ENCODE measurements around the gene ZNF555. TPM values are rescaled to one million over a fixed set of nuclear protein-coding genes. Genes with fewer than 3 reads are reported as not detected.

ZNF555 gene
- total and polyA plus RNA-seq, 2 of the 13 experiments (the other 11 are each of a cell fraction or from before 2014, with no cell fraction given): 5.0 to 8.0 TPM

GRCh38 chr19:2885736-2886135 is 44.5 kb downstream of the ZNF555 start:
- Histone ChIP-seq H3K9ac (ENCODE audit: insufficient read depth, low read depth, low read length) (no peak overlapping the region), H3K4me3 (replicated peaks in 1 of 3; ENCODE audit: insufficient read depth in 1 of 3, low read depth in 2 of 3, low read length in 3 of 3) (no peak overlapping the region), H3K9me3 (ENCODE audit: low read length) (no peaks in the 10 kb centered on the region), H2AFZ (ENCODE audit: low read length) (no peak overlapping the region), H3K27me3 (ENCODE audit: control insufficient read depth in 1 of 2, insufficient read depth in 2 of 2, low read length in 2 of 2) (no peaks in the 10 kb centered on the region), H3K79me2 (ENCODE audit: insufficient read depth, low read length) (no peaks in the 10 kb centered on the region), H3K36me3 (replicated peaks in 1 of 2; ENCODE audit: control insufficient read depth in 1 of 2, insufficient read depth in 2 of 2, low read length in 2 of 2) (no peaks in the 10 kb centered on the region), H4K20me1 (ENCODE audit: insufficient read depth, low read length) (no peaks in the 10 kb centered on the region), H3K4me2 (ENCODE audit: low read depth, low read length) (no peak overlapping the region), H3K27ac (ENCODE audit: extremely low read length, insufficient read depth, low read length) (no peak overlapping the region), H3K4me1 (ENCODE audit: insufficient read depth, low read length) (peaks cover 14% of the 10 kb centered on the region)
- ChIA-PET CTCF (ENCODE audit: low intra/inter-chr PET ratio, low total read pairs) (no interaction called here), POLR2A (interaction anchor here (3.0 kb wide), 1 partner anchor 15 kb away, joined by 20 read pairs; the partner anchor contains the start of gene ZNF57)
- DNase-seq (ENCODE audit: low spot score): no peak
- in situ Hi-C loops (cut with HindIII; ENCODE audit: extremely low pct_ligation_motif_present, low pct_unique_long_range_greater_than_20kb): loop anchor here (10.0 kb wide), 1 partner anchor 231 kb away; no protein-coding TSS in a partner anchor
- no peak for FAIRE-seq
- BruUV-seq (replicated peaks): no TSS peak
- 85% methylated on average over 15 of the region's 17 CpGs for WGBS (ENCODE audit: low lambda C conversion rate)
- no peak for TF ChIP-seq ZNF292 (CRISPR knock-in tag; IDR thresholded peaks at IDR 0.05; ENCODE audit: borderline replicate concordance, low read depth)
- no peak for TF ChIP-seq SP140L (CRISPR knock-in tag; IDR thresholded peaks at IDR 0.05; ENCODE audit: borderline replicate concordance)
- no peak for TF ChIP-seq NFYC (CRISPR knock-in tag; IDR thresholded peaks at IDR 0.05)
- TF ChIP-seq SP1 (IDR thresholded peaks at IDR 0.05): no peak
- no peak for TF ChIP-seq SP1 (CRISPR knock-in tag; IDR thresholded peaks at IDR 0.05)
- TF ChIP-seq NCOA5 (CRISPR knock-in tag; IDR thresholded peaks at IDR 0.05): no peak
- no peak for TF ChIP-seq ZNF569 (CRISPR knock-in tag; IDR thresholded peaks at IDR 0.05; ENCODE audit: borderline replicate concordance)
- no peak for TF ChIP-seq NFIB (CRISPR knock-in tag; IDR thresholded peaks at IDR 0.05; ENCODE audit: borderline replicate concordance)
- TF ChIP-seq ZNF557 (CRISPR knock-in tag; IDR thresholded peaks at IDR 0.05): no peak
- TF ChIP-seq MED13 (CRISPR knock-in tag; IDR thresholded peaks at IDR 0.05): no peak
- no peak for TF ChIP-seq TEAD3 (CRISPR knock-in tag; optimal IDR thresholded peaks at IDR 0.05; ENCODE audit: borderline replicate concordance)
- TF ChIP-seq PHF20 (CRISPR knock-in tag; IDR thresholded peaks at IDR 0.05): no peak
- no peak for TF ChIP-seq ZNF362 (CRISPR knock-in tag; IDR thresholded peaks at IDR 0.05; ENCODE audit: borderline replicate concordance)
- TF ChIP-seq ZNF276 (CRISPR knock-in tag; IDR thresholded peaks at IDR 0.05; ENCODE audit: low read depth): no peak
- TF ChIP-seq SAP130 (CRISPR knock-in tag; IDR thresholded peaks at IDR 0.05; ENCODE audit: low read depth): no peak
- intact Hi-C loops (cut with micrococcal nuclease; ENCODE audit: unreplicated experiment): no loop called here
- ATAC-seq: no peak
